Endothelial cell (in vitro differentiated cells): ENCODE measurements around the gene FADS2. TPM values are rescaled to one million over a fixed set of nuclear protein-coding genes. Genes with fewer than 3 reads are reported as not detected.

Experiments
- DNase-seq: peaks from one replicate; pipeline ENCODE4 v3.0.0; 2021; ENCODE audit warnings: low spot score
- H3K27ac Mint-ChIP-seq: one replicate; pipeline ENCODE4 v1.8.0; 2021; ENCODE audit warnings: mixed read lengths, inconsistent platforms; ENCODE audit not compliant: unreplicated experiment
- H3K27me3 Mint-ChIP-seq: one replicate; pipeline ENCODE4 v1.8.0; 2021; ENCODE audit warnings: mild to moderate bottlenecking, moderate library complexity, mixed read lengths, inconsistent platforms; ENCODE audit not compliant: unreplicated experiment
- H3K36me3 Mint-ChIP-seq: one replicate; pipeline ENCODE4 v1.8.0; 2021; ENCODE audit warnings: mild to moderate bottlenecking, low read depth, mixed read lengths, inconsistent platforms; ENCODE audit not compliant: unreplicated experiment
- H3K4me1 Mint-ChIP-seq: one replicate; pipeline ENCODE4 v1.8.0; 2021; ENCODE audit warnings: mild to moderate bottlenecking, mixed read lengths, inconsistent platforms; ENCODE audit not compliant: unreplicated experiment
- H3K4me3 Mint-ChIP-seq: one replicate; pipeline ENCODE4 v1.8.0; 2021; ENCODE audit warnings: mild to moderate bottlenecking, mixed read lengths, inconsistent platforms; ENCODE audit not compliant: unreplicated experiment
- H3K9me3 Mint-ChIP-seq: one replicate; pipeline ENCODE4 v1.8.0; 2021; ENCODE audit warnings: mixed read lengths, inconsistent platforms; ENCODE audit not compliant: unreplicated experiment
- total RNA-seq: library from RNA; stranded (reverse); fragmentation: NEBNext Ultra II Directional; extraction: Animal tissue kit (Norgen Biotek cat#: 25700); gene quantifications from one replicate; pipeline ENCODE4 v1.2.1, GENCODE V29; 2021; ENCODE audit not compliant: unreplicated experiment
- TF ChIP-seq, protein P1 (sequence below): fragments of 200-600 bp; sonication (generic); IDR thresholded peaks from one replicate; pipeline ENCODE4 v1.5.0; 2021; ENCODE audit warnings: antibody characterized with exemption; ENCODE audit not compliant: unreplicated experiment

FADS2 gene
- total RNA-seq, 1 donor from 2014 or later = 682 TPM

DNA sequence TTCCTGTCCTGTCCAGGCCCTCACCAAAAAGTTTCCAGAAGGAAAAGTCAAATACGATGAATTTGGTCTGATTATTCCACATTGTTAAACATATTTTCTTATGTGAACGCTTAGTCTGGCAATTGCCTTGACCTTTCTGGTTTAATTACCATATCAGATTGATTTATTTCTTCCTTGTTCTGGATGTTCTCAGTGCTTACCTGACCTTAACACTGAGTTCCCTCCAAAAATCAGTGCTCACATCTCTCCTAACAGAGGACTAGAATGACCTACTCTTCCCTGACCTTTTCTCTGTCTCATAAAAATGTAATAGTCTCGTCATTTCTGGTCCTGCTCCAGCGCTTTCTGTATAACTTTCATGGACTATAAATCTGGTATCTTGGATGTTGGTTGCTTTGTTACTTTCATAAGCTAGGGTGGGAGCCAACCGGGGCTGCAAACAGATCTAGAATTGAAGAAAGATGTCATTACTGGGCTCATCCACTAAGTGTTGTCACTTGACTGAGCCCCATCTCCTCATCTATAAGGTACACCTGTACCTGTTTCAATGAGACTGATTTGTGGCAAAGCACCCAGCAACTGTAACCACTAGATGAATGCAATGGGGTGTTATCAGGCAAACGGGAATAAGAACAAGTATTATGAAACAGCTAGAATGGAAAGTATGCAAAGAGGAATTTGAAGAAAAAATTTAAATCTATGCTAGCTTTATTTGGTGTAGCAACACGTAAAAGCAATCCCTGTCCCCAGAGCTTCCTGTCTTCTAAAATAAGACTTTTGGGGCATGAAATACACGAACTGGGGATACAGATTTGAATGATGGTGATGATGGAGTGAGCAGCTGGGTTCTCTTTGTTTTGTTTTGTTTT lies 2.4 kb downstream of the FADS2 start:
- peaks cover 21% of the 10 kb centered on the region for H3K27me3 Mint-ChIP-seq
- no peak for DNase-seq
- H3K9me3 Mint-ChIP-seq = no peaks in the 10 kb centered on the region
- H3K4me3 Mint-ChIP-seq = peak overlapping the region; percentile 98
- H3K36me3 Mint-ChIP-seq = peaks cover 24% of the 10 kb centered on the region
- TF ChIP-seq, protein P1, sequence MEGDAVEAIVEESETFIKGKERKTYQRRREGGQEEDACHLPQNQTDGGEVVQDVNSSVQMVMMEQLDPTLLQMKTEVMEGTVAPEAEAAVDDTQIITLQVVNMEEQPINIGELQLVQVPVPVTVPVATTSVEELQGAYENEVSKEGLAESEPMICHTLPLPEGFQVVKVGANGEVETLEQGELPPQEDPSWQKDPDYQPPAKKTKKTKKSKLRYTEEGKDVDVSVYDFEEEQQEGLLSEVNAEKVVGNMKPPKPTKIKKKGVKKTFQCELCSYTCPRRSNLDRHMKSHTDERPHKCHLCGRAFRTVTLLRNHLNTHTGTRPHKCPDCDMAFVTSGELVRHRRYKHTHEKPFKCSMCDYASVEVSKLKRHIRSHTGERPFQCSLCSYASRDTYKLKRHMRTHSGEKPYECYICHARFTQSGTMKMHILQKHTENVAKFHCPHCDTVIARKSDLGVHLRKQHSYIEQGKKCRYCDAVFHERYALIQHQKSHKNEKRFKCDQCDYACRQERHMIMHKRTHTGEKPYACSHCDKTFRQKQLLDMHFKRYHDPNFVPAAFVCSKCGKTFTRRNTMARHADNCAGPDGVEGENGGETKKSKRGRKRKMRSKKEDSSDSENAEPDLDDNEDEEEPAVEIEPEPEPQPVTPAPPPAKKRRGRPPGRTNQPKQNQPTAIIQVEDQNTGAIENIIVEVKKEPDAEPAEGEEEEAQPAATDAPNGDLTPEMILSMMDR = no peak
- peak overlapping the region; percentile 28 for H3K27ac Mint-ChIP-seq
- H3K4me1 Mint-ChIP-seq = peaks cover 68% of the 10 kb centered on the region

- TF ChIP-seq, protein P1 = no peak
- H3K27ac Mint-ChIP-seq = peak overlapping the region; percentile 86
- H3K36me3 Mint-ChIP-seq = peaks cover 28% of the 10 kb centered on the region
- peak overlapping the region; percentile 98 for H3K4me3 Mint-ChIP-seq
- no peaks in the 10 kb centered on the region for H3K9me3 Mint-ChIP-seq
- H3K27me3 Mint-ChIP-seq = peaks cover 21% of the 10 kb centered on the region
- DNase-seq = no peak
- peaks cover 69% of the 10 kb centered on the region for H3K4me1 Mint-ChIP-seq
Observed at GRCh38 chr11:61832207-61832606, 4.1 kb downstream of the FADS2 start.

DNA sequence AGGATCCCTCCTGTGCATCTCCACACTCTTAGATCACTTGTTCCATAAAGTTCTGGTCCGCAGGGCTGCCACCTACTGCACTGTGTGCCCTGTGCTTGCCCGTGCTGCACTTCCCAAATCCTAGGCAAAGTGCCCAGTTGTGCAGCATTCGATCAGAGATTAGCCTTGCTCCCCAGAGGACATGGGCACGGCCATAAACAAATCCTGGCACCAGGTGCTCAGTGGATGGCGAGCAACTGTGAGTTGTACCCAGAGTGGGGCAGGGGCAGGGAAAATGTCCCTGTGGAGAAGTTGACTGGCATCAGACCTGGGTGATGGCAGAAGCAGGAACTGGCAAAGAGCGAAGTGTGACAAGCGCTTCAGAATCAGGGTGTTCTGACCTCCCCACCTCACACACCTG lies 4.7 kb downstream of the FADS2 start:
- H3K27me3 Mint-ChIP-seq = peaks cover 20% of the 10 kb centered on the region
- peaks cover 68% of the 10 kb centered on the region for H3K4me1 Mint-ChIP-seq
- no peak for DNase-seq
- peaks cover 28% of the 10 kb centered on the region for H3K36me3 Mint-ChIP-seq
- no peaks in the 10 kb centered on the region for H3K9me3 Mint-ChIP-seq
- TF ChIP-seq, protein P1 = no peak
- H3K27ac Mint-ChIP-seq = peak overlapping the region; percentile 99
- H3K4me3 Mint-ChIP-seq = peak overlapping the region; percentile 52

GRCh38 chr11:61833471-61833870 lies 5.4 kb downstream of the FADS2 start:
- no peak for DNase-seq
- Mint-ChIP-seq H3K36me3 (peaks cover 28% of the 10 kb centered on the region), H3K27ac (peak overlapping the region; percentile 99), H3K9me3 (no peaks in the 10 kb centered on the region), H3K4me1 (peaks cover 68% of the 10 kb centered on the region), H3K27me3 (peaks cover 20% of the 10 kb centered on the region), H3K4me3 (peak overlapping the region; percentile 80)
- TF ChIP-seq, protein P1 = no peak

GRCh38 chr11:61833926-61834277 lies 5.8 kb downstream of the FADS2 start:
- Mint-ChIP-seq H3K9me3 (no peaks in the 10 kb centered on the region), H3K36me3 (peaks cover 31% of the 10 kb centered on the region), H3K27me3 (peaks cover 20% of the 10 kb centered on the region), H3K27ac (peak overlapping the region; percentile 99), H3K4me3 (peak overlapping the region; percentile 80), H3K4me1 (peaks cover 72% of the 10 kb centered on the region)
- TF ChIP-seq, protein P1 = no peak
- no peak for DNase-seq
